ENCODE results near the gene PKD1. TPM values are rescaled to one million over a fixed set of nuclear protein-coding genes. Genes with fewer than 3 reads are reported as not detected.

PKD1 gene
- total RNA-seq, 4 donors from 2014 or later = 86.4 to 214 (median 121) TPM

GRCh38 chr16:2082171-2082982 lies 53.3 kb downstream of the PKD1 start:
- DNase-seq (ENCODE audit: low spot score) (no peak), ATAC-seq (ENCODE audit: low FRiP score) (no peak)
- TF ChIP-seq CTCF (IDR thresholded peaks at IDR 0.05) = no peak

GRCh38 chr16:2081201-2082084 lies 54.3 kb downstream of the PKD1 start:
- TF ChIP-seq CTCF (IDR thresholded peaks at IDR 0.05) = no peak
- DNase-seq (ENCODE audit: low spot score) (no peak), ATAC-seq (ENCODE audit: low FRiP score) (no peak)

- ATAC-seq (ENCODE audit: low FRiP score) (no peak), DNase-seq (ENCODE audit: low spot score) (no peak)
- no peak for TF ChIP-seq CTCF (IDR thresholded peaks at IDR 0.05)
Observed at GRCh38 chr16:2079991-2080390, 55.7 kb downstream of the PKD1 start.

GRCh38 chr16:2079311-2079800 lies 56.3 kb downstream of the PKD1 start:
- DNase-seq (ENCODE audit: low spot score) = no peak
- no peak for TF ChIP-seq CTCF (IDR thresholded peaks at IDR 0.05)
- no peak for ATAC-seq (ENCODE audit: low FRiP score)

GRCh38 chr16:2078691-2079090 lies 57.0 kb downstream of the PKD1 start:
- TF ChIP-seq CTCF (IDR thresholded peaks at IDR 0.05) = no peak
- DNase-seq (ENCODE audit: low spot score) (no peak), ATAC-seq (ENCODE audit: low FRiP score) (no peak)

GRCh38 chr16:2078096-2078495 lies 57.6 kb downstream of the PKD1 start:
- DNase-seq (ENCODE audit: low spot score) (no peak), ATAC-seq (ENCODE audit: low FRiP score) (no peak)
- no peak for TF ChIP-seq CTCF (IDR thresholded peaks at IDR 0.05)
